ENCODE results near the gene MAPK8IP2. TPM values are rescaled to one million over a fixed set of nuclear protein-coding genes. Genes with fewer than 3 reads are reported as not detected.
"Not testable (repeated sequence)": the region's sequence is repeated elsewhere in the genome, so short reads cannot be mapped to it uniquely, and the experiment has no call there.

The MAPK8IP2 gene
- total RNA-seq, 6 experiments from 2014 or later = 0.15 to 1.7 (median 0.45) TPM

DNA sequence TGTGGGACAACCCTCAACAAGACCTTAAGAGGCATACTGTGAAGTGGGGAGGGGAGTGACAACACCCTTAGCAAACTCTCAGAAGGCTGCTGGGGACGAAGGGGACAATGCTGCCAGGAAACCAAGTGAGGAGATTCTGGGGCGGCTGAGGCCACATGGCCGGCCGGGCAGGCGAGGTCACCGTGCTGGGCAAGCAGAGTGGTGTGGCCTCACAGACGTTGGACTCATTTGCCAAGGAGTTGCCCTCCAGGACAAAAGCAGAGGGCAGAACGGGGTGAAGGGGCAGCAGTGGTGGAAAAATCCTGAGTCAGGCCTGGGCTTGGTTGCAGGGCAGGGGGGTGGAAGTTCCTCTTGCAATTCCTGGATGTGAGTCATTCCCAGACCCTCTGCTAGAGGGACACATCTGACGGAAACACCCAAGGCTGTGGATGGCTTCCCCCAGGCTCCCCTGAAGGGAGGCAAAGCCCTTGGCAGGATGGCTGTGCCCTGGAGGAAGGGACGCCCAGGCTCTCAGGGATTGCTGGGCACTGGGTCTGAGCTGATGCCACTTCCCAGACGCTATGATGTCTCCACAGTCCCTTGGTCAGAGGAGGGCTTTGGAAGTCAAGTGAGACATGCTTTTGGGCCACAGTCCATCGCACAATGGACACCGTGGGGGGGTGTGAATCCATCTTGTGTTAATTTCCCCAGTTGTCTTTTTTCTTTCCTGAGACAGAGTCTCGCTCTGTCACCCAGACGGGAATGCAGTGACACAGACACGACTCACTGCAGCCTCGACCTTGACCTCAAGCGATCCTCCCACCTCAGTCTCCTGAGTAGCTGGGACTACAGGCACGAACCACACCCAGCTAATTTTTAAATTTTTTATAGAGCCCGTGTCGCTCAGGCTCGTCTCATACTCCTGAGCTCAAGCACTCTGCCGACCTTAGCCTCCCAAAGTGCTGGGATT, 55.8 kb downstream of the MAPK8IP2 start:
- DNase-seq = peak in 1 of 3 donors; percentile 48
- H3K27ac ChIP-seq = peak overlapping the region in 1 of 3 donors; percentile 38
- no peaks in the 10 kb centered on the region for H3K27me3 ChIP-seq

DNA sequence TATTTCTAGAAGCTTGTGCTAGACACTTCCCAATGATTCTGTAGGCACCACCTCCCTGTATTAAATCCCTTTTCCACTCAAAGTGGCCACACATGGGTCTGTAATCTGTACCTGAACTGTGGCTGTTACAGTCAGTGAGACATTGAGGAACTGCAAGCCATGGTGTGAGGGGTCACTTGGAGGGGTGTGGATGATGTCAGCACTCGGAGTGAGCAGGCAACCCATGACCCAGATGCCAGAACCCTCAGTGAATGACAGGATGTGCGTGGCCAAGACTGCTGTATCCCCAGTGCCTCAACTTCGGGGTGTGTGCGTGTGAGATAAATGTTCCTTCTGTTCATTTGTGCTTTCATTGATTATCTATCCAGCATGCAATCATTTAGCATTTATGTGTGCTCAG, 57.3 kb downstream of the MAPK8IP2 start:
- H3K36me3 ChIP-seq = no peaks in the 10 kb centered on the region
- ATAC-seq (peak; percentile 41 to 74 (median 56)), DNase-seq (no peak)
- H3K9me3 ChIP-seq = no peaks in the 10 kb centered on the region
- intact Hi-C loops (cut with DNase I) = no loop called here
- H3K27ac ChIP-seq = no peak overlapping the region
- no peaks in the 10 kb centered on the region for H3K4me1 ChIP-seq
- no peak overlapping the region for H3K4me3 ChIP-seq
- H3K27me3 ChIP-seq = no peaks in the 10 kb centered on the region
- WGBS (ENCODE audit: insufficient coverage, low coverage, low lambda C conversion rate, missing lambda C conversion rate) = 33% methylated on average over 4 of the region's 4 CpGs
- TF ChIP-seq POLR2A (IDR thresholded peaks at IDR 0.05) = no peak
- TF ChIP-seq, protein P1, sequence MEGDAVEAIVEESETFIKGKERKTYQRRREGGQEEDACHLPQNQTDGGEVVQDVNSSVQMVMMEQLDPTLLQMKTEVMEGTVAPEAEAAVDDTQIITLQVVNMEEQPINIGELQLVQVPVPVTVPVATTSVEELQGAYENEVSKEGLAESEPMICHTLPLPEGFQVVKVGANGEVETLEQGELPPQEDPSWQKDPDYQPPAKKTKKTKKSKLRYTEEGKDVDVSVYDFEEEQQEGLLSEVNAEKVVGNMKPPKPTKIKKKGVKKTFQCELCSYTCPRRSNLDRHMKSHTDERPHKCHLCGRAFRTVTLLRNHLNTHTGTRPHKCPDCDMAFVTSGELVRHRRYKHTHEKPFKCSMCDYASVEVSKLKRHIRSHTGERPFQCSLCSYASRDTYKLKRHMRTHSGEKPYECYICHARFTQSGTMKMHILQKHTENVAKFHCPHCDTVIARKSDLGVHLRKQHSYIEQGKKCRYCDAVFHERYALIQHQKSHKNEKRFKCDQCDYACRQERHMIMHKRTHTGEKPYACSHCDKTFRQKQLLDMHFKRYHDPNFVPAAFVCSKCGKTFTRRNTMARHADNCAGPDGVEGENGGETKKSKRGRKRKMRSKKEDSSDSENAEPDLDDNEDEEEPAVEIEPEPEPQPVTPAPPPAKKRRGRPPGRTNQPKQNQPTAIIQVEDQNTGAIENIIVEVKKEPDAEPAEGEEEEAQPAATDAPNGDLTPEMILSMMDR (IDR thresholded peaks at IDR 0.05) = no peak

More for the DNA sequence above, 55.8 kb downstream of the MAPK8IP2 start:
- peak; percentile 76 to 89 (median 86) for ATAC-seq
- Histone ChIP-seq H3K36me3 (no peaks in the 10 kb centered on the region), H3K4me1 (no peaks in the 10 kb centered on the region), H3K4me3 (no peak overlapping the region), H3K9me3 (no peaks in the 10 kb centered on the region)
- intact Hi-C loops (cut with DNase I) = no loop called here
- 68% methylated on average over 6 of the region's 23 CpGs for WGBS (ENCODE audit: insufficient coverage, low coverage, low lambda C conversion rate, missing lambda C conversion rate)
- TF ChIP-seq, protein P1 (IDR thresholded peaks at IDR 0.05) = no peak
- TF ChIP-seq POLR2A (IDR thresholded peaks at IDR 0.05) = no peak

DNA sequence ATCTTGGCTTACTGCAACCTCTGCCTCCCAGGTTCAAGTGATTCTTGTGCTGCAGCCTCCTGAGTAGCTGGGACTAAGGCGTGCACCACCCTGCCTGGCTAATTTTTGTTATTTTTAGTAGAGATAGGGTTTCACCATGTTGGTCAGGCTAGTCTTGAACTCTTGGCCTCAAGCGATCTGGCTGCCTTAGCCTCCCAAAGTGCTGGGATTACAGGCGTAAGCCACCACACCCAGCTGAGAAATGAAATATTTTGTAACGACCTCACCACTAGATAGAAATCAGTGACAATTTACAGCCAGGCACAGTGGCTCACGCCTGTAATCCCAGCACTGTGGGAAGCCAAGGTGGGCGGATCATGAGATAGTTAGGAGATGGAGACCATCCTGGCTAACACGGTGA, 59.1 kb downstream of the MAPK8IP2 start:
- H3K4me3 ChIP-seq; H3K36me3 ChIP-seq; H3K27me3 ChIP-seq; intact Hi-C loops (cut with DNase I); H3K27ac ChIP-seq; H3K4me1 ChIP-seq; ATAC-seq; DNase-seq; H3K9me3 ChIP-seq: not testable (repeated sequence)
- 76% methylated on average over 6 of the region's 7 CpGs for WGBS (ENCODE audit: insufficient coverage, low coverage, low lambda C conversion rate, missing lambda C conversion rate)

GRCh38 chr22:50660306-50660705, 59.7 kb downstream of the MAPK8IP2 start:
- H3K4me1 ChIP-seq = no peaks in the 10 kb centered on the region
- H3K36me3 ChIP-seq = no peaks in the 10 kb centered on the region
- no peak for TF ChIP-seq POLR2A (IDR thresholded peaks at IDR 0.05)
- TF ChIP-seq, protein P1 (IDR thresholded peaks at IDR 0.05) = no peak
- ATAC-seq (no peak), DNase-seq (no peak)
- no peak overlapping the region for H3K27ac ChIP-seq
- H3K9me3 ChIP-seq = no peaks in the 10 kb centered on the region
- H3K4me3 ChIP-seq = no peak overlapping the region
- no peaks in the 10 kb centered on the region for H3K27me3 ChIP-seq
- intact Hi-C loops (cut with DNase I) = no loop called here

Other genes with a start within 250 kb of the MAPK8IP2 start
- 10 to 100 TPM; 18.3 to 28.9 (median 22.8) TPM for gene SBF1, start 125.8 kb upstream of the MAPK8IP2 start, total RNA-seq
- 10 to 100 TPM in 1 of 6 experiments, 1 to 10 TPM in 5; 1.0 to 19.2 (median 2.2) TPM for gene ADM2, start 119.2 kb upstream of the MAPK8IP2 start, total RNA-seq
- not detected for gene MIOX, start 113.9 kb upstream of the MAPK8IP2 start, total RNA-seq
- 10 to 100 TPM; 33.2 to 47.6 (median 41.7) TPM for gene LMF2, start 93.1 kb upstream of the MAPK8IP2 start, total RNA-seq
- 10 to 100 TPM; 11.4 to 17.3 (median 13.9) TPM for gene NCAPH2, start 92.6 kb upstream of the MAPK8IP2 start, total RNA-seq
- gene SCO2, start 75.2 kb upstream of the MAPK8IP2 start, total RNA-seq = 1 to 10 TPM in 3 of 6 experiments, under 1 TPM in 1, not detected in 2; 0.80 to 4.2 (median 2.5) TPM
- gene TYMP, start 70.8 kb upstream of the MAPK8IP2 start, total RNA-seq = 100 to 1,000 TPM in 3 of 6 experiments, 10 to 100 TPM in 3; 30.6 to 223 (median 88.2) TPM
- gene KLHDC7B, start 54.9 kb upstream of the MAPK8IP2 start, total RNA-seq = 1 to 10 TPM in 2 of 6 experiments, under 1 TPM in 2, not detected in 2; 0.07 to 1.4 (median 0.62) TPM
- gene SYCE3, start 37.9 kb upstream of the MAPK8IP2 start, total RNA-seq = 1 to 10 TPM in 2 of 6 experiments, not detected in 4; 3.3 to 4.7 TPM
- 10 to 100 TPM in 5 of 6 experiments, 1 to 10 TPM in 1; 3.8 to 30.7 (median 13.0) TPM for gene CPT1B, start 22.4 kb upstream of the MAPK8IP2 start, total RNA-seq
- gene CHKB, start 17.9 kb upstream of the MAPK8IP2 start, total RNA-seq = 10 to 100 TPM; 10.9 to 43.4 (median 26.7) TPM
- 10 to 100 TPM; 20.8 to 47.3 (median 38.6) TPM for gene ARSA, start 27.4 kb downstream of the MAPK8IP2 start, total RNA-seq
- gene SHANK3, start 72.0 kb downstream of the MAPK8IP2 start, total RNA-seq = 10 to 100 TPM in 5 of 6 experiments, 1 to 10 TPM in 1; 9.7 to 16.0 (median 14.8) TPM
- gene ACR, start 137.4 kb downstream of the MAPK8IP2 start, total RNA-seq = under 1 TPM in 5 of 6 experiments, not detected in 1; 0.34 to 0.84 (median 0.55) TPM
- 10 to 100 TPM in 3 of 6 experiments, 1 to 10 TPM in 3; 3.0 to 14.2 (median 9.5) TPM for gene RABL2B, start 182.8 kb downstream of the MAPK8IP2 start, total RNA-seq

Measured in right lobe of liver (tissue), 6 donors.